H1 (cell line): ENCODE data around the gene GLG1. TPM values are rescaled to one million over a fixed set of nuclear protein-coding genes. Genes with fewer than 3 reads are reported as not detected.
"Not testable (repeated sequence)": the region's sequence is repeated elsewhere in the genome, so short reads cannot be mapped to it uniquely, and the experiment has no call there.

Experiments
- CTCF ChIA-PET: fragments of 300-600 bp; sonication (Branson Sonifier 250); formaldehyde crosslinking; loops from one replicate; lab custom pipeline; 2021; ENCODE audit not compliant: partially characterized antibody; lab: Charles Lee
- POLR2A ChIA-PET: fragments of 300-600 bp; sonication (Branson Sonifier 250); formaldehyde crosslinking; loops from one replicate; lab custom pipeline; 2021; ENCODE audit warnings: inconsistent platforms; ENCODE audit not compliant: partially characterized antibody; lab: Charles Lee
- DNase-seq, 2 experiments: peaks; one replicate each; pipeline versions ENCODE4 v3.0.0 to v3.0.0-alpha.2; 2010 to 2022; ENCODE audit warnings: low spot score in 2 of 2, low read depth in 1 of 2, mixed read lengths in 1 of 2
- FAIRE-seq: peaks from 2 replicates; lab custom pipeline; 2011; peaks lifted over from hg19 to GRCh38; lab: Jason Lieb, UNC
- H2AFZ ChIP-seq: 2 replicates; pipeline ENCODE4 v1.8.1; 2012; ENCODE audit warnings: low read length, inconsistent platforms
- H2AK5ac ChIP-seq: 2 replicates; pipeline ENCODE4 v1.6.1; 2013; ENCODE audit warnings: low read depth, low read length
- H2BK120ac ChIP-seq: replicated peaks from 2 replicates; pipeline ENCODE3; 2013; ENCODE audit warnings: low read depth, low read length, inconsistent platforms
- H2BK12ac ChIP-seq: 2 replicates; pipeline ENCODE4 v1.6.1; 2013; ENCODE audit warnings: low read depth, low read length
- H2BK15ac ChIP-seq: 2 replicates; pipeline ENCODE4 v1.6.1; 2013; ENCODE audit warnings: low read length
- H2BK20ac ChIP-seq: 2 replicates; pipeline ENCODE4 v1.6.1; 2013; ENCODE audit warnings: low read length
- H2BK5ac ChIP-seq: 2 replicates; pipeline ENCODE4 v1.6.1; 2013; ENCODE audit warnings: low read depth, low read length
- H3K14ac ChIP-seq: 2 replicates; pipeline ENCODE4 v1.6.1; 2013; ENCODE audit warnings: inconsistent platforms; ENCODE audit not compliant: insufficient read length
- H3K18ac ChIP-seq: 2 replicates; pipeline ENCODE4 v1.6.1; 2013; ENCODE audit warnings: low read length; ENCODE audit errors: extremely low read depth
- H3K23ac ChIP-seq: 2 replicates; pipeline ENCODE4 v1.6.1; 2013; ENCODE audit warnings: inconsistent platforms; ENCODE audit not compliant: insufficient read length
- H3K23me2 ChIP-seq: 2 replicates; pipeline ENCODE4 v1.6.1; 2013; ENCODE audit warnings: low read depth, low read length
- H3K27ac ChIP-seq: 2 replicates; pipeline ENCODE4 v1.6.1; 2011; ENCODE audit warnings: low read depth, low read length, inconsistent platforms
- H3K27me3 ChIP-seq, 4 experiments: replicated peaks in 1 of 4; 1 replicate in 1 of 4; 2 replicates in 3 of 4; pipeline versions ENCODE4 v1.6.1 to v1.8.1; 2011 to 2013; ENCODE audit warnings: low read length in 3 of 4, mild to moderate bottlenecking in 3 of 4, inconsistent platforms in 2 of 4, mixed read lengths in 2 of 4, moderate library complexity in 1 of 4; ENCODE audit not compliant: control insufficient read depth in 3 of 4, insufficient read depth in 3 of 4; ENCODE audit errors: extremely low read depth in 1 of 4
- H3K36me3 ChIP-seq, 4 experiments: 2 replicates each; pipeline versions ENCODE4 v1.6.1 to v1.8.1; 2011 to 2013; ENCODE audit warnings: mild to moderate bottlenecking in 4 of 4, low read length in 3 of 4, moderate library complexity in 2 of 4, control low read depth in 1 of 4, inconsistent platforms in 1 of 4; ENCODE audit not compliant: insufficient read depth in 4 of 4, control insufficient read depth in 2 of 4
- H3K4ac ChIP-seq: replicated peaks from 2 replicates; pipeline ENCODE3; 2013; ENCODE audit warnings: low read length, low read depth, mixed read lengths, inconsistent platforms; ENCODE audit not compliant: insufficient read length
- H3K4me1 ChIP-seq, 4 experiments: replicated peaks in 1 of 4; 1 replicate in 1 of 4; 2 replicates in 3 of 4; pipeline versions ENCODE4 v1.6.1 to v1.8.1; 2011 to 2013; ENCODE audit warnings: low read length in 3 of 4, inconsistent platforms in 2 of 4, mixed read lengths in 1 of 4; ENCODE audit not compliant: insufficient read depth in 4 of 4, control insufficient read depth in 3 of 4
- H3K4me2 ChIP-seq, 2 experiments: 2 replicates each; pipeline versions ENCODE4 v1.6.1 to v1.8.1; 2011 to 2013; ENCODE audit warnings: low read depth in 2 of 2, low read length in 2 of 2, control low read depth in 1 of 2, inconsistent platforms in 1 of 2, mild to moderate bottlenecking in 1 of 2; ENCODE audit not compliant: insufficient read depth in 1 of 2
- H3K4me3 ChIP-seq, 4 experiments: fragments of 200-600, 300-600 bp in 1 of 4; sonication (generic), shearing (Covaris generic), sonication (Bioruptor Twin) in 1 of 4; 2 replicates each; pipeline versions ENCODE4 v1.5.1 to v1.8.1; 2011 to 2016; ENCODE audit warnings: low read length in 4 of 4, low read depth in 3 of 4, control low read depth in 2 of 4, inconsistent platforms in 2 of 4, mild to moderate bottlenecking in 2 of 4, mixed read lengths in 1 of 4, moderate library complexity in 1 of 4; ENCODE audit not compliant: insufficient read depth in 2 of 4; ENCODE audit errors: extremely low read depth in 1 of 4
- H3K56ac ChIP-seq: replicated peaks from 2 replicates; pipeline ENCODE3; 2013; ENCODE audit warnings: low read depth, mild to moderate bottlenecking, mixed read lengths, low read length, inconsistent platforms; ENCODE audit not compliant: insufficient read length
- H3K79me1 ChIP-seq: 2 replicates; pipeline ENCODE4 v1.6.1; 2013; ENCODE audit warnings: low read depth, low read length, control low read depth
- H3K79me2 ChIP-seq, 2 experiments: 2 replicates each; pipeline versions ENCODE4 v1.6.1 to v1.8.1; 2012 to 2013; ENCODE audit warnings: low read length in 2 of 2, mild to moderate bottlenecking in 2 of 2, inconsistent platforms in 1 of 2; ENCODE audit not compliant: insufficient read depth in 2 of 2, control insufficient read depth in 1 of 2
- H3K9ac ChIP-seq, 4 experiments: replicated peaks in 1 of 4; 1 replicate in 1 of 4; 2 replicates in 3 of 4; pipeline versions ENCODE4 v1.6.1 to v1.8.1; 2011 to 2013; ENCODE audit warnings: low read depth in 3 of 4, low read length in 3 of 4, control low read depth in 2 of 4, mild to moderate bottlenecking in 2 of 4, moderate library complexity in 2 of 4, inconsistent platforms in 1 of 4; ENCODE audit errors: extremely low read depth in 1 of 4
- H3K9me3 ChIP-seq, 2 experiments: 2 replicates each; pipeline versions ENCODE4 v1.6.1 to v1.8.1; 2012 to 2013; ENCODE audit warnings: mild to moderate bottlenecking in 2 of 2, moderate library complexity in 2 of 2, control low read depth in 1 of 2, inconsistent platforms in 1 of 2, low read depth in 1 of 2, low read length in 1 of 2, mixed read lengths in 1 of 2; ENCODE audit not compliant: insufficient read depth in 2 of 2
- H4K20me1 ChIP-seq, 2 experiments: replicated peaks in 1 of 2; 2 replicates each; pipeline versions ENCODE3 to v1.8.1; 2011 to 2013; ENCODE audit warnings: inconsistent platforms in 2 of 2, low read length in 2 of 2, mild to moderate bottlenecking in 1 of 2; ENCODE audit not compliant: insufficient read depth in 2 of 2, control insufficient read depth in 1 of 2
- H4K5ac ChIP-seq: 2 replicates; pipeline ENCODE4 v1.6.1; 2013; ENCODE audit warnings: low read length, low read depth, mixed read lengths, inconsistent platforms; ENCODE audit not compliant: insufficient read length
- H4K8ac ChIP-seq: 2 replicates; pipeline ENCODE4 v1.8.0; 2013; ENCODE audit warnings: mild to moderate bottlenecking, moderate library complexity, low read length, inconsistent platforms; ENCODE audit not compliant: insufficient read depth; ENCODE audit errors: extremely low read depth
- H4K91ac ChIP-seq: replicated peaks from 2 replicates; pipeline ENCODE3; 2013; ENCODE audit warnings: low read length, mixed read lengths, inconsistent platforms; ENCODE audit not compliant: insufficient read length
- WGBS, 2 experiments: shearing (Covaris generic) in 1 of 2; methylation state at CpG; one replicate each; pipeline versions ENCODE4 v1.1.6 to v1.1.7; 2013 to 2015; ENCODE audit warnings: low lambda C conversion rate in 2 of 2, mixed read lengths in 2 of 2, inconsistent platforms in 1 of 2, low coverage in 1 of 2, missing lambda C conversion rate in 1 of 2; ENCODE audit not compliant: insufficient replicate concordance in 2 of 2, insufficient coverage in 1 of 2, insufficient read length in 1 of 2; ENCODE audit errors: extremely low coverage in 1 of 2, missing lambda C conversion rate in 1 of 2; 5-methylcytosine and 5-hydroxymethylcytosine counted together
- polyA plus RNA-seq, 7 experiments: library from polyadenylated mRNA; depleted of rRNA in 3 of 7; stranded (reverse) in 5 of 7; unstranded in 2 of 7; fragments of >200 nt in 5 of 7; fragments of 200-250 nt in 2 of 7; gene quantifications; 1 replicate in 5 of 7; 2 replicates in 1 of 7; 4 replicates in 1 of 7; pipeline versions ENCODE4 v1.2.1 to v1.2.3, GENCODE V29; 2011 to 2013; ENCODE audit warnings: missing spikeins in 2 of 7, mixed read lengths in 2 of 7
- total RNA-seq: library from RNA; stranded (reverse); fragmentation: NEBNext Ultra II Directional; extraction: Animal tissue kit (Norgen Biotek cat#: 25700); gene quantifications from 2 replicates; pipeline ENCODE4 v1.2.1, GENCODE V29; 2021

GLG1 gene
- total and polyA plus RNA-seq, 2 of the 8 experiments (the other 6 are each of a cell fraction or from before 2014, with no cell fraction given) = 53.4 to 139 TPM

- POLR2A ChIA-PET, H3K27ac ChIP-seq, FAIRE-seq: not testable (repeated sequence)
Measured at GRCh38 chr16:74423721-74424120, 183.2 kb downstream of the GLG1 start.

GRCh38 chr16:74422086-74422485, 184.8 kb downstream of the GLG1 start:
- H3K9ac ChIP-seq, H3K9me3 ChIP-seq, POLR2A ChIA-PET, H3K27me3 ChIP-seq, H3K36me3 ChIP-seq, H3K4ac ChIP-seq, H3K79me2 ChIP-seq, H2AK5ac ChIP-seq, H3K18ac ChIP-seq, H3K4me1 ChIP-seq, H2AFZ ChIP-seq, H3K79me1 ChIP-seq, DNase-seq, H3K27ac ChIP-seq, H2BK20ac ChIP-seq, H4K20me1 ChIP-seq, H4K5ac ChIP-seq, H3K4me2 ChIP-seq, H3K56ac ChIP-seq, H2BK120ac ChIP-seq, H2BK15ac ChIP-seq, H3K23ac ChIP-seq, H3K4me3 ChIP-seq, H2BK5ac ChIP-seq, H3K23me2 ChIP-seq, H4K91ac ChIP-seq, H2BK12ac ChIP-seq, H3K14ac ChIP-seq, FAIRE-seq, CTCF ChIA-PET, H4K8ac ChIP-seq: not testable (repeated sequence)
- WGBS, 2 experiments = 89% methylated on average over 5 of the region's 17 CpGs; no CpG with 5 or more reads in 1 of the 2 experiments

More at GRCh38 chr16:74423721-74424120, 183.2 kb downstream of the GLG1 start:
- H2BK120ac ChIP-seq, H3K14ac ChIP-seq, H3K18ac ChIP-seq, H3K23ac ChIP-seq, H3K4me2 ChIP-seq, H4K91ac ChIP-seq, H3K56ac ChIP-seq, H3K79me2 ChIP-seq, H3K79me1 ChIP-seq, H3K9me3 ChIP-seq, H3K36me3 ChIP-seq, H3K4me1 ChIP-seq, DNase-seq, H2AFZ ChIP-seq, H4K20me1 ChIP-seq, H3K4me3 ChIP-seq, H3K4ac ChIP-seq, H2BK12ac ChIP-seq, H3K23me2 ChIP-seq, H2BK5ac ChIP-seq, H3K27me3 ChIP-seq, H3K9ac ChIP-seq, H4K8ac ChIP-seq, H2BK20ac ChIP-seq, H2AK5ac ChIP-seq, H2BK15ac ChIP-seq, H4K5ac ChIP-seq: not testable (repeated sequence)
- WGBS, 2 experiments = 70% methylated on average over 2 of the region's 4 CpGs; no CpG with 5 or more reads in 1 of the 2 experiments
- CTCF ChIA-PET = interaction anchor here (1.6 kb wide), 1 partner anchor 10 kb away, joined by 5 read pairs; no protein-coding TSS in a partner anchor
